HG02571 (cell line): Measurements from ENCODE around the gene DCUN1D2.
"Not testable (repeated sequence)": the region's sequence is repeated elsewhere in the genome, so short reads cannot be mapped to it uniquely, and the experiment has no call there.

ENCODE experiments used
- ATAC-seq: cut with Tn5 transposase; IDR thresholded peaks from one replicate; pipeline ENCODE4 v1.9.1; 2021; ENCODE audit warnings: mild to moderate bottlenecking, moderate library complexity; ENCODE audit not compliant: unreplicated experiment

Gene DCUN1D2

GRCh38 chr13:113448885-113449692 is 41.4 kb downstream of the DCUN1D2 start:
- no peak for ATAC-seq

- ATAC-seq: no peak
These were observed 42.0 kb downstream of the DCUN1D2 start for GRCh38 chr13:113448545-113448884.

- no peak for ATAC-seq
These were observed 42.9 kb downstream of the DCUN1D2 start for GRCh38 chr13:113447596-113447995.

GRCh38 chr13:113446488-113446854 is 44.0 kb downstream of the DCUN1D2 start:
- no peak for ATAC-seq

GRCh38 chr13:113445791-113446487 is 44.6 kb downstream of the DCUN1D2 start:
- ATAC-seq: no peak

GRCh38 chr13:113443991-113444390 is 46.5 kb downstream of the DCUN1D2 start:
- no peak for ATAC-seq

DNA sequence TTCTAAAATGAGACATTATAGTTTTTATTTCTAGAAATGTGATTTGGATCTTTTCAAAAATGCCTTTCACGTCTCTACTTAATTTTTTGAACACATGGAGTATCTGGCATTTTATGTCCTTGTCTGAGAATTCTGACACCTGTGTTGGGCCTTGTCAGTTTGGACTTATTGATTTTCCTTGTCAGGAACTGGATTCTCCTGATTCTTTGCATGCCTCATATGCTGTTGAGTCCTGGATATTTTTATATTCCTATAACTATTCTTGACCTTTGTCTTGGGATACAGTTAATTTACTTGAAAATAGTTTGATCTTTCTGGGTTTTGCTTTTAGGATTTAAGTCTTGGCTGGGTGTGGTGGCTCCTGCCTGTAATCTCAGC is 47.5 kb downstream of the DCUN1D2 start:
- no peak for ATAC-seq

DNA sequence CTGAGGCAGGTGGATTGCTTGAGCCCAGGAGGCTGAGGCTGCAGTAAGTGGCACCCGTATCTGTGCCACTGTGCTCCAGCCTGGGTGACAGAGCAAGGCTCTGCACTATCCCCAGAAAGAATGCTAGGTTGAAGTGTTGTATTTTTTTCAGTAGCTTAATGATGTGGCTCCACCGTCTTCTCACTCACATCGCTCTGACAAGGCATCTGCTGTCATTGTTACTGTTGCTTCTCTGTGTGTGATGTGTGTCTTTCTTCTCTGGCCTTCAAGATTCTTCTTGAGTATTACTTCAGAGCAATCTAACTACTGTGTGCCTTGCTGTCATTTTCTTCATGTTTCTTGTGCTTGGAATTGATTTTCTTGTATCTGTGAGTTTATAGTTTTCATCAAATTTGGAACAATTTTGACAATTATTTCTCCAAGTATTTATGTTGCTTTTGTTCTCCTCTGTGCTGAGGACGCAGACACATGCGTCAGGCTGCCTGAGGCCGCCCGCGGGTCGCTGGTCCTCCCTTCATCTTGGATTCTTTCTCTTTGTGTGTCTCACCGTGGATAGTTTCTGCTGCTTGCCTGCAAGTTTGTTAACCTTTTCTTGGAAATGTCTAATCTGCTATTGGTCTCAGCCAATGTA is 48.0 kb downstream of the DCUN1D2 start:
- no peak for ATAC-seq

DNA sequence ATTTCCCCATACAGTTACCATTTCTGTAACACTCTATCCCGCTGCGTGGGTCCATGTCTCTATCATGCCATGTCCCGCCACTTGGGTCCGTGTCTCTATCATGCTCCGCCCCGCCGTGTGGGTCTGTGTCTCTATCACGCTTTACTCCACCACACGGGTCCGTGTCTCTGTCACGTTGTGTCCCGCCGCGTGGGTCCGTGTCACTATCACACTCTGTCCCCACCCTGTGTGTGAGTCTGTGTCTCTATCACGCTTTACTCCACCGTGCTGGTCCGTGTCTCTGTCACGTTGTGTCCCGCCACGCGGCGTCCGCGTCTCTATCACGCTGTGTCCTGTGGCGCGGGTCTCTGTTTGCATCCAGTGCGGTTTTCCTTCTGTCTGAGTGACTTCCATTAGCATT is 48.9 kb downstream of the DCUN1D2 start:
- ATAC-seq: no peak

GRCh38 chr13:113437408-113438010 is 53.0 kb downstream of the DCUN1D2 start:
- no peak for ATAC-seq

- not testable (repeated sequence) for ATAC-seq
These were observed 53.6 kb downstream of the DCUN1D2 start for GRCh38 chr13:113436866-113437265.

DNA sequence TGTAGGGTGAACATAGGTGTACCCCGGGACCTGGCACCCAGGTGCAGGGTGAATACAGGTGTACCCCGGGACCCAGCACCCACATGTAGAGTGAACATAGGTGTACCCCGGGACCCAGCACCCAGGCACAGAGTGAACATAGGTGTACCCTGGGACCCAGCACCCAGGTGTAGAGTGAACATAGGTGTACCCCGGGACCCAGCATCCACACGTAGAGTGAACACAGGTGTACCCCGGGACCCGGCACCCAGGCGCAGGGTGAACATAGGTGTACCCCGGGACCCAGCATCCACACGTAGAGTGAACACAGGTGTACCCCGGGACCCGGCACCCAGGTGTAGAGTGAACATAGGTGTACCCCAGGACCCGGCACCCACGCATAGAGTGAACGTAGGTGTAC is 54.6 kb downstream of the DCUN1D2 start:
- ATAC-seq: not testable (repeated sequence)

- ATAC-seq: no peak
These were observed 57.1 kb downstream of the DCUN1D2 start for GRCh38 chr13:113433391-113433916.

DNA sequence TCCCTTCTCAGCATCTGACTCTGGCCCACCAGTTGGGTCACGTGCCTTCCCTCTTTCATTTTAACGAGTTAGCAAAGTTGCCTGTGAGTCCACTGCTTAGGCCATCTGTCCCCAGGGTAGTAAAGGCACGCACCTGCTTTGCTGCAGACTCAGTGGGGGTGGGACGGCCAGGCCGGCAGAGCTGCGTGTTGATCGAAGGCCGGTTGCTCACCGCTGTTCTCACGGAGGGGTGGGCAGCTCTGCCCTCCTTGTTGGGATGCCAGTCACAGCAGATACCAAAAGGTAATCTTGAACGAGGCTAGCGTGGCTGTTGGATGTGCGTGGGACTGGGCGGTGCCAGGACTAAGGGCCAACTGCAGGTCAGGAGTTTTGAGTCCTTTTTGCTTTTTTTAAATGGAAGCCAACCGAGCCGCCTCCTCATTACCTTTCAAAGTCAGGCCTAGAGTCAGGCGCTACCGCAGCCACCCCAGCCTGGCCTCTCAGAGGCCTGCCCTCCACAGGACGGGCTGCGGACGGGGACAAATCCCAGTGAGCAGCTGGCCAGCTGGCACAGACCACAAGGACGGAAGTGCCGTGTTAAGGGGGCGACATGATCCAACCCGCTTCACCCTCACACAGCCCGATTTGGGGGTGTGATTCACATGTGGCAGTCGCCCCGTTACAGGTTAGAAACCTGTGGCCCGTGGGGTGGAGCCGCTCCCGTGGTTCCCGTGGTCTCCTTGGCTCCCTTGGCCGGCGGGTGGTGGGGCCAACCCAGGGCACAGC is 57.8 kb downstream of the DCUN1D2 start:
- no peak for ATAC-seq

- no peak for ATAC-seq
These were observed 59.3 kb downstream of the DCUN1D2 start for GRCh38 chr13:113431171-113431570.

DNA sequence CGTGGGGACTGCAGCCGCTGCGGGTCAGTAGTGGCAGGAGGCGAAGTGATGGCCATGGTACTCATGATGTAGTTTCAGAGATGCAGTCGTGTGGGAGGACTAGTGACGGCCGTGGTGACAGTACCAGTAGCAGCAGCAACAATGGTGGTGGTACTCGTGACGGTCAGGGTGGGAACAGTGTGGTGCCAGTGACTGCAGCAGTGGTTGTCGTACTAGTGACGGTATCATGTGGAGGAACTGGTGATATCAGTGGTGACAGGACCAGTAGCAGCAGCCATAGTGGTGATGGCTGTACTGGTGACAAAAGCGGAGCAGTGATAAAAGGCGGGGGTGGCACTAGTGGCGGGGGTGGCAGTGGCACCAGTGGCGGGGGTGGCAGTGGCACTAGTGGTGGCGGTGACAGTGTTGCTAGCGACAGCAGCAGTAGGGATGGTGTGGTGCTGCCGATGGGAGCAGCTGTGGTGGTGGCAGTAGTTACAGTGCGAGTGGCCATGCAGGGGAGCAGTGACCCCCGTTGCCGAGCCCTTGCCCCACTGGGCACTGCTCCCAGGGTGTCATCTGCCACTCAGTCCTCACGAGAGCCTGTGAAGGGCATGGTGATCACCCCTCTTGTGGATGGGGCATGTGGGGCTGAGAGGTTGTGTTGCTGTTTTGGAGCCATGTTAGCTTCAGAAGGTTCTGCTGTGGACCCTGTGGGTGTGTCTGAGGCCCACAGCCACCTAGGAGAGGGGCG is 60.0 kb downstream of the DCUN1D2 start:
- ATAC-seq: no peak

GRCh38 chr13:113429608-113429985 is 60.9 kb downstream of the DCUN1D2 start:
- no peak for ATAC-seq

- no peak for ATAC-seq
These were observed 61.5 kb downstream of the DCUN1D2 start for GRCh38 chr13:113428871-113429607.

- ATAC-seq: no peak
These were observed 62.0 kb downstream of the DCUN1D2 start for GRCh38 chr13:113428469-113428865.
